K562 (cell line): ENCODE data around the gene PRR7. TPM values are rescaled to one million over a fixed set of nuclear protein-coding genes. Genes with fewer than 3 reads are reported as not detected.

Experiments
- CBX1 ChIP-seq: sonication (generic); IDR thresholded peaks from 2 replicates; pipeline ENCODE4 v1.6.1; 2016; ENCODE audit warnings: antibody characterized with exemption, low read depth, mild to moderate bottlenecking
- CREB5 ChIP-seq: fragments of 250-450 bp; sonication (Bioruptor Pico); IDR thresholded peaks from 2 replicates; pipeline ENCODE4 v1.5.0; 2020; ENCODE audit warnings: mild to moderate bottlenecking
- E2F6 ChIP-seq, 2 experiments: IDR thresholded peaks; 2 replicates each; pipeline ENCODE4 v1.6.1; 2011; ENCODE audit warnings: borderline replicate concordance in 1 of 2, control low read depth in 1 of 2, low read depth in 1 of 2, low read length in 1 of 2, mild to moderate bottlenecking in 1 of 2, mixed read lengths in 1 of 2, moderate library complexity in 1 of 2; ENCODE audit not compliant: insufficient read depth in 1 of 2, insufficient read length in 1 of 2, poor library complexity in 1 of 2, severe bottlenecking in 1 of 2; ENCODE audit errors: extremely low read depth in 1 of 2
- FUS ChIP-seq: fragments of 200-400 bp; formaldehyde crosslinking; optimal IDR thresholded peaks from 2 replicates; pipeline ENCODE3; 2017; ENCODE audit warnings: low read depth, low read length
- HCFC1 ChIP-seq: IDR thresholded peaks from 2 replicates; pipeline ENCODE4 v1.6.1; 2012; ENCODE audit warnings: low read depth, low read length, improper control_type of control experiment
- HDGF ChIP-seq: fragments of 450-650 bp; IDR thresholded peaks from 2 replicates; pipeline ENCODE4 v1.6.1; 2016
- HNRNPUL1 ChIP-seq: fragments of 200-400 bp; formaldehyde crosslinking; IDR thresholded peaks from 2 replicates; pipeline ENCODE4 v1.6.1; 2017; ENCODE audit warnings: low read length
- KDM1A ChIP-seq, 2 experiments: fragments of 450-650 bp; IDR thresholded peaks; 2 replicates each; pipeline ENCODE4 v1.6.1; 2016; ENCODE audit warnings: mild to moderate bottlenecking in 2 of 2
- KDM4B ChIP-seq, 2 experiments: fragments of 450-650 bp in 1 of 2; sonication (generic) in 1 of 2; IDR thresholded peaks; 2 replicates each; pipeline ENCODE4 v1.6.1; 2016 to 2017; ENCODE audit warnings: borderline replicate concordance in 2 of 2, antibody characterized with exemption in 1 of 2, low read depth in 1 of 2, mild to moderate bottlenecking in 1 of 2
- KDM5B ChIP-seq: fragments of 200-600 bp; sonication (generic); IDR thresholded peaks from 2 replicates; pipeline ENCODE4 v1.6.1; 2012; ENCODE audit warnings: low read depth, mild to moderate bottlenecking, moderate library complexity, low read length, control low read depth, inconsistent platforms; ENCODE audit not compliant: insufficient replicate concordance
- MTA2 ChIP-seq: fragments of 450-650 bp; IDR thresholded peaks from 2 replicates; pipeline ENCODE4 v1.6.1; 2016; ENCODE audit warnings: low read depth
- MYC ChIP-seq, 2 experiments: fragments of 250-450 bp in 1 of 2; sonication (Bioruptor Pico) in 1 of 2; IDR thresholded peaks; 2 replicates each; pipeline versions ENCODE4 v1.5.1 to v1.6.1; 2012 to 2021; ENCODE audit warnings: low read depth in 2 of 2, borderline replicate concordance in 1 of 2, improper control_type of control experiment in 1 of 2, low read length in 1 of 2, mild to moderate bottlenecking in 1 of 2, moderate library complexity in 1 of 2
- NFATC3 ChIP-seq: fragments of 450-650 bp; IDR thresholded peaks from 2 replicates; pipeline ENCODE4 v1.6.1; 2017; ENCODE audit warnings: mild to moderate bottlenecking
- PHTF2 ChIP-seq: fragments of 250-450 bp; sonication (Bioruptor Pico); IDR thresholded peaks from 2 replicates; pipeline ENCODE4 v1.5.0; 2021; ENCODE audit warnings: mild to moderate bottlenecking
- POLR2B ChIP-seq: fragments of 450-650 bp; IDR thresholded peaks from 2 replicates; pipeline ENCODE4 v1.6.1; 2018; ENCODE audit warnings: low read depth; ENCODE audit not compliant: partially characterized antibody
- POLR3A ChIP-seq: IDR thresholded peaks from 2 replicates; pipeline ENCODE4 v1.6.1; 2011; ENCODE audit warnings: borderline replicate concordance, mild to moderate bottlenecking, moderate library complexity; ENCODE audit not compliant: insufficient read length, insufficient read depth; ENCODE audit errors: extremely low read depth
- SIRT6 ChIP-seq: IDR thresholded peaks from one replicate; pipeline ENCODE4 v1.6.1; 2012; ENCODE audit warnings: low read depth, mild to moderate bottlenecking, control low read depth, inconsistent platforms, low read length, moderate library complexity
- SLC30A9 ChIP-seq: fragments of 250-450 bp; sonication (Bioruptor Pico); IDR thresholded peaks from 2 replicates; pipeline ENCODE4 v1.8.0; 2022; ENCODE audit warnings: mild to moderate bottlenecking, moderate library complexity
- SOX6 ChIP-seq: fragments of 450-650 bp; IDR thresholded peaks from 2 replicates; pipeline ENCODE4 v1.6.1; 2014; ENCODE audit warnings: mild to moderate bottlenecking
- SREBF1 ChIP-seq: fragments of 150-350 bp; IDR thresholded peaks from 2 replicates; pipeline ENCODE4 v1.6.1; 2014; ENCODE audit warnings: antibody characterized with exemption, low read depth, low read length, borderline replicate concordance
- USF2 ChIP-seq: sonication (generic); formaldehyde crosslinking; IDR thresholded peaks from 2 replicates; pipeline ENCODE4 v1.5.0; 2020; ENCODE audit warnings: missing genetic modification reagents
- ZEB2 ChIP-seq: fragments of 450-650 bp; IDR thresholded peaks from 2 replicates; pipeline ENCODE4 v1.6.1; 2016
- ZNF143 ChIP-seq: sonication (generic); formaldehyde crosslinking; IDR thresholded peaks from 2 replicates; pipeline ENCODE4 v1.9.0; 2022; ENCODE audit warnings: mild to moderate bottlenecking, missing genetic modification reagents
- ZNF197 ChIP-seq: fragments of 200-800 bp; sonication (Bioruptor generic); IDR thresholded peaks from 2 replicates; pipeline ENCODE4 v1.6.1; 2016; ENCODE audit warnings: low read depth, missing genetic modification characterization, missing compliant biosample characterization
- ZNF282 ChIP-seq: sonication (generic); formaldehyde crosslinking; IDR thresholded peaks from 2 replicates; pipeline ENCODE4 v1.8.1; 2023; ENCODE audit warnings: missing genetic modification reagents
- ZNF696 ChIP-seq: fragments of 250-450 bp; sonication (Bioruptor Pico); conservative IDR thresholded peaks from 2 replicates; pipeline ENCODE4 v1.4.0; 2020; ENCODE audit warnings: mild to moderate bottlenecking, moderate library complexity
- polyA plus RNA-seq, 8 experiments: library from polyadenylated mRNA; depleted of rRNA in 4 of 8; stranded (reverse) in 5 of 8; unstranded in 3 of 8; fragments of >200 nt; fragmentation: Nextera tagmentation in 2 of 8; fragmentation: Illumina TruSeq in 1 of 8; extraction: Ambion mirVana in 2 of 8; extraction: Trizol in 1 of 8; gene quantifications; 2 replicates each; pipeline versions ENCODE4 v1.2.1 to v1.2.3, GENCODE V29; 2011 to 2014; ENCODE audit warnings: inconsistent platforms in 1 of 8, missing spikeins in 1 of 8
- total RNA-seq, 7 experiments: library from RNA; depleted of rRNA in 6 of 7; stranded (reverse); fragments of >200 nt in 6 of 7; fragmentation: Illumina TruSeq in 2 of 7; extraction: Trizol in 2 of 7; gene quantifications; 2 replicates each; pipeline versions ENCODE4 v1.2.1 to v1.2.3, GENCODE V29; 2011 to 2021; ENCODE audit warnings: low replicate concordance in 1 of 7
- TF ChIP-seq, protein P1 (sequence below): fragments of 450-650 bp; IDR thresholded peaks from 2 replicates; pipeline ENCODE4 v1.6.1; 2016; ENCODE audit warnings: low read depth, mild to moderate bottlenecking, moderate library complexity

The PRR7 gene
- total and polyA plus RNA-seq, 9 of the 15 experiments (the other 6 are each of a cell fraction or from before 2014, with no cell fraction given), result 0.80 to 11.3 (median 10.4) TPM; not detected in 4

- no peak for TF ChIP-seq ZNF197 (CRISPR knock-in tag)
- TF ChIP-seq MYC (IDR thresholded peaks at IDR 0.05; ENCODE audit: low read depth, low read length), result 0 out of 2 replicates have a peak, but pooled peaks have one; percentile 12
- TF ChIP-seq MYC (CRISPR knock-in tag; IDR thresholded peaks at IDR 0.05; ENCODE audit: borderline replicate concordance, low read depth), result no peak
- TF ChIP-seq CREB5 (CRISPR knock-in tag), result no peak
- TF ChIP-seq POLR2B, result no peak
- no peak for TF ChIP-seq HDGF
- no peak for TF ChIP-seq SLC30A9 (CRISPR knock-in tag)
- peak in 1 of 2 experiments; percentile 70 for TF ChIP-seq E2F6 (IDR thresholded peaks at IDR 0.05; ENCODE audit: borderline replicate concordance in 1 of 2, extremely low read depth in 1 of 2, insufficient read depth in 1 of 2, insufficient read length in 1 of 2, low read depth in 1 of 2, low read length in 1 of 2, poor library complexity in 1 of 2, severe bottlenecking in 1 of 2)
- TF ChIP-seq ZNF696, result no peak
- TF ChIP-seq MTA2, result no peak
- no peak for TF ChIP-seq ZNF143 (CRISPR knock-in tag)
- TF ChIP-seq SOX6, result no peak
- TF ChIP-seq HNRNPUL1, result no peak
- no peak for TF ChIP-seq KDM5B
- TF ChIP-seq HCFC1, result no peak
- no peak for TF ChIP-seq NFATC3
- no peak for TF ChIP-seq FUS
- TF ChIP-seq SREBF1, result no peak
- TF ChIP-seq CBX1, result no peak
- TF ChIP-seq ZEB2, result no peak
- peak in 1 of 2 experiments; percentile 81; a peak in 1 of 4 replicates for TF ChIP-seq KDM1A (IDR thresholded peaks at IDR 0.05)
- TF ChIP-seq SIRT6, result no peak
- peak; percentile 12; the same call in 1 of the 2 replicates for TF ChIP-seq USF2 (CRISPR knock-in tag)
- TF ChIP-seq, protein P1, sequence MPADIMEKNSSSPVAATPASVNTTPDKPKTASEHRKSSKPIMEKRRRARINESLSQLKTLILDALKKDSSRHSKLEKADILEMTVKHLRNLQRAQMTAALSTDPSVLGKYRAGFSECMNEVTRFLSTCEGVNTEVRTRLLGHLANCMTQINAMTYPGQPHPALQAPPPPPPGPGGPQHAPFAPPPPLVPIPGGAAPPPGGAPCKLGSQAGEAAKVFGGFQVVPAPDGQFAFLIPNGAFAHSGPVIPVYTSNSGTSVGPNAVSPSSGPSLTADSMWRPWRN, result no peak
- no peak for TF ChIP-seq PHTF2
- no peak for TF ChIP-seq ZNF282 (CRISPR knock-in tag)
- no peak for TF ChIP-seq KDM4B (IDR thresholded peaks at IDR 0.05; ENCODE audit: borderline replicate concordance in 2 of 2, low read depth in 1 of 2)
- no peak for TF ChIP-seq POLR3A
Measured at GRCh38 chr5:177447066-177447610, 524 bp downstream of the PRR7 start (continued).
